ENCODE measurements around the gene GNB1L. TPM values are rescaled to one million over a fixed set of nuclear protein-coding genes. Genes with fewer than 3 reads are reported as not detected.
A peak's percentile ranks its signal among the peaks of the same experiment; 100 is the strongest.

Gene GNB1L
- total and polyA plus RNA-seq, 9 of the 15 experiments (the other 6 are each of a cell fraction or from before 2014, with no cell fraction given) = 0.56 to 50.5 (median 10.2) TPM

DNA sequence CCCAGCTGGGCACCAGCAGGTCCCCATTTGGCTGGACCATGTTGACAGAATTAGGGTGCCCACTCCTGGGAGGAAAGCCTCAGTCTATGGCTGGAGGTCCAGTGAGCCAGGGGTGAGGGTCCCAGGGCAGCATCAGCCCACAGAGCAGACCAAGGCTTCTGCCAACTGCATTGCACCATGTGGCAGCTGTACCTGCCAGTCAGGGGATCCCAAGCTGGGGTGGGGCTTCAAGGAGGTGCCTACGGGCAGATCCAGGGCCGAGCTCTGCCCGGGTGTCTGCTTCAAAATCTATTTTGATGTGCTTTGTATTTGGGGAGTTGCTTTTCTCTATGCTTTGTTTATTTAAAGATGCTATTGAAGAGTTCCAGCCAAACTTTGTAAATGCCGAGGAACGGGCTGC, 120.9 kb downstream of the GNB1L start:
- in situ Hi-C loops (cut with MboI) = loop anchor here (5.0 kb wide), 1 partner anchor 179 kb away; no protein-coding TSS in a partner anchor
- Histone ChIP-seq H3K9me1 (ENCODE audit: control insufficient read depth, insufficient read depth, low read length) (no peaks in the 10 kb centered on the region), H3K4me1 (replicated peaks in 1 of 2; ENCODE audit: control insufficient read depth in 2 of 2, insufficient read depth in 2 of 2, low read length in 2 of 2) (peaks cover 11 to 71% of the 10 kb centered on the region in 2 experiments), H3K79me2 (ENCODE audit: control insufficient read depth, insufficient read depth, low read length) (no peaks in the 10 kb centered on the region), H3K9ac (ENCODE audit: insufficient read depth in 1 of 2, low read depth in 2 of 2, low read length in 2 of 2) (peak overlapping the region in 1 of 2 experiments; percentile 50; a peak in 1 of 4 replicates), H3K4me3 (no peak overlapping the region), H3K27ac (ENCODE audit: extremely low read depth, low read depth, low read length) (no peak overlapping the region), H3K36me3 (ENCODE audit: control insufficient read depth, insufficient read depth, low read length) (no peaks in the 10 kb centered on the region), H4K20me1 (replicated peaks; ENCODE audit: control insufficient read depth, insufficient read depth, low read length) (peaks cover 16% of the 10 kb centered on the region), H3K4me2 (ENCODE audit: insufficient read depth, low read length) (no peak overlapping the region), H2AFZ (ENCODE audit: low read depth, low read length) (no peak overlapping the region), H3K9me3 (replicated peaks; ENCODE audit: control insufficient read depth, insufficient read depth, low read depth, low read length) (no peaks in the 10 kb centered on the region), H3K27me3 (ENCODE audit: control insufficient read depth in 2 of 2, insufficient read depth in 2 of 2, low read length in 2 of 2) (peaks cover 0 to 39% of the 10 kb centered on the region in 2 experiments; a peak in 2 of 5 replicates)
- BruUV-seq (replicated peaks) = no TSS peak
- ChIA-PET CTCF (ENCODE audit: low intra/inter-chr PET ratio) (no interaction called here), POLR2A (interaction anchor here (0.7 to 2.4 kb wide), 3 partner anchors 10 to 179 kb away, joined by 4 to 10 read pairs (median 4); partner anchors contain the start of gene GP1BB)
- no peak for TF ChIP-seq PTRF (tag; IDR thresholded peaks at IDR 0.05)
- no peak for TF ChIP-seq DNMT1 (IDR thresholded peaks at IDR 0.05)
- TF ChIP-seq BHLHE40 (IDR thresholded peaks at IDR 0.05; ENCODE audit: low read length) = 0 out of 2 replicates have a peak, but pooled peaks have one; percentile 8
- DNase-seq (ENCODE audit: extremely low read depth in 1 of 4, low spot score in 3 of 4) = no peak
- no peak for ATAC-seq
- intact Hi-C loops (cut with micrococcal nuclease) = loop anchor here (5.0 kb wide), 2 partner anchors 159 to 384 kb away; partner anchors contain the start of genes RANBP1 and TRMT2A
- no peak for FAIRE-seq
- WGBS (ENCODE audit: insufficient coverage, low coverage, missing lambda C conversion rate) = 10% methylated on average over 5 of the region's 5 CpGs

Other genes with a start within 250 kb of the GNB1L start
Only the 7 nearest of the 9 such genes appear.
- gene SEPTIN5, start 140.4 kb downstream of the GNB1L start, total RNA-seq (2014; rRNA removed) = 116 and 125 TPM in 2 replicates
- 92.5 and 94.6 TPM in 2 replicates for gene SEPTIN5, start 140.4 kb downstream of the GNB1L start, total RNA-seq (2014; rRNA removed; fragmentation: Illumina TruSeq; extraction: Trizol)
- gene SEPTIN5, start 140.4 kb downstream of the GNB1L start, total RNA-seq (2015; rRNA removed; fragmentation: Illumina TruSeq; extraction: Trizol) = 28.1 and 34.9 TPM in 2 replicates
- 177 and 195 TPM in 2 replicates for gene SEPTIN5, start 140.4 kb downstream of the GNB1L start, total RNA-seq (2021)
- 119 and 238 TPM in 2 replicates for gene SEPTIN5, start 140.4 kb downstream of the GNB1L start, polyA plus RNA-seq (2011; rRNA removed)
- 135 and 164 TPM in 2 replicates for gene SEPTIN5, start 140.4 kb downstream of the GNB1L start, polyA plus RNA-seq (2014; fragmentation: Illumina TruSeq; extraction: Trizol)
- 1 to 10 TPM in 1 of 2 experiments, under 1 TPM in 1; 0.03 to 1.9 TPM for gene SEPTIN5, start 140.4 kb downstream of the GNB1L start, polyA plus RNA-seq (2014; fragmentation: Nextera tagmentation; extraction: Ambion mirVana)
- gene SEPTIN5, start 140.4 kb downstream of the GNB1L start, polyA plus RNA-seq (2014; rRNA removed) = 129 and 135 TPM in 2 replicates
- gene GP1BB, start 131.3 kb downstream of the GNB1L start, total RNA-seq (2014; rRNA removed) = 85.2 and 90.0 TPM in 2 replicates
- gene GP1BB, start 131.3 kb downstream of the GNB1L start, total RNA-seq (2014; rRNA removed; fragmentation: Illumina TruSeq; extraction: Trizol) = 2.1 and 2.8 TPM in 2 replicates
- 1.6 and 5.2 TPM in 2 replicates for gene GP1BB, start 131.3 kb downstream of the GNB1L start, total RNA-seq (2015; rRNA removed; fragmentation: Illumina TruSeq; extraction: Trizol)
- gene GP1BB, start 131.3 kb downstream of the GNB1L start, total RNA-seq (2021) = 139 and 162 TPM in 2 replicates
- gene GP1BB, start 131.3 kb downstream of the GNB1L start, polyA plus RNA-seq (2011; rRNA removed) = 9.2 and 33.6 TPM in 2 replicates
- gene GP1BB, start 131.3 kb downstream of the GNB1L start, polyA plus RNA-seq (2014; fragmentation: Illumina TruSeq; extraction: Trizol) = 1.6 and 15.2 TPM in 2 replicates
- gene GP1BB, start 131.3 kb downstream of the GNB1L start, polyA plus RNA-seq (2014; fragmentation: Nextera tagmentation; extraction: Ambion mirVana) = 1 to 10 TPM in 1 of 2 experiments, under 1 TPM in 1; 0.69 to 1.1 TPM
- 110 and 150 TPM in 2 replicates for gene GP1BB, start 131.3 kb downstream of the GNB1L start, polyA plus RNA-seq (2014; rRNA removed)
- gene TBX1, start 94.1 kb downstream of the GNB1L start, total RNA-seq (2014; rRNA removed) = 8.9 and 14.0 TPM in 2 replicates
- 2.1 and 2.6 TPM in 2 replicates for gene TBX1, start 94.1 kb downstream of the GNB1L start, total RNA-seq (2014; rRNA removed; fragmentation: Illumina TruSeq; extraction: Trizol)
- gene TBX1, start 94.1 kb downstream of the GNB1L start, total RNA-seq (2015; rRNA removed; fragmentation: Illumina TruSeq; extraction: Trizol) = 3.5 and 3.9 TPM in 2 replicates
- 34.2 and 35.0 TPM in 2 replicates for gene TBX1, start 94.1 kb downstream of the GNB1L start, total RNA-seq (2021)
- gene TBX1, start 94.1 kb downstream of the GNB1L start, polyA plus RNA-seq (2011; rRNA removed) = 2.5 and 9.5 TPM in 2 replicates
- gene TBX1, start 94.1 kb downstream of the GNB1L start, polyA plus RNA-seq (2014; fragmentation: Illumina TruSeq; extraction: Trizol) = 8.0 and 12.8 TPM in 2 replicates
- gene TBX1, start 94.1 kb downstream of the GNB1L start, polyA plus RNA-seq (2014; fragmentation: Nextera tagmentation; extraction: Ambion mirVana) = under 1 TPM; 0.07 to 0.11 TPM
- 14.7 and 17.1 TPM in 2 replicates for gene TBX1, start 94.1 kb downstream of the GNB1L start, polyA plus RNA-seq (2014; rRNA removed)
- gene RTL10, start within 50 bp of the GNB1L start, total RNA-seq (2014; rRNA removed) = 32.5 and 42.0 TPM in 2 replicates
- 16.3 and 19.8 TPM in 2 replicates for gene RTL10, start within 50 bp of the GNB1L start, total RNA-seq (2014; rRNA removed; fragmentation: Illumina TruSeq; extraction: Trizol)
- gene RTL10, start within 50 bp of the GNB1L start, total RNA-seq (2015; rRNA removed; fragmentation: Illumina TruSeq; extraction: Trizol) = 26.2 and 28.8 TPM in 2 replicates
- gene RTL10, start within 50 bp of the GNB1L start, total RNA-seq (2021) = 75.4 and 75.5 TPM in 2 replicates
- 32.7 and 82.6 TPM in 2 replicates for gene RTL10, start within 50 bp of the GNB1L start, polyA plus RNA-seq (2011; rRNA removed)
- 39.2 and 40.1 TPM in 2 replicates for gene RTL10, start within 50 bp of the GNB1L start, polyA plus RNA-seq (2014; fragmentation: Illumina TruSeq; extraction: Trizol)
- gene RTL10, start within 50 bp of the GNB1L start, polyA plus RNA-seq (2014; fragmentation: Nextera tagmentation; extraction: Ambion mirVana) = 10 to 100 TPM; 23.6 to 33.7 TPM
- 28.2 and 31.2 TPM in 2 replicates for gene RTL10, start within 50 bp of the GNB1L start, polyA plus RNA-seq (2014; rRNA removed)
- gene COMT, start 86.9 kb upstream of the GNB1L start, total RNA-seq (2014; rRNA removed) = 334 and 497 TPM in 2 replicates
- gene COMT, start 86.9 kb upstream of the GNB1L start, total RNA-seq (2014; rRNA removed; fragmentation: Illumina TruSeq; extraction: Trizol) = 29.4 and 46.3 TPM in 2 replicates
- 155 and 156 TPM in 2 replicates for gene COMT, start 86.9 kb upstream of the GNB1L start, total RNA-seq (2015; rRNA removed; fragmentation: Illumina TruSeq; extraction: Trizol)
- 348 and 351 TPM in 2 replicates for gene COMT, start 86.9 kb upstream of the GNB1L start, total RNA-seq (2021)
- gene COMT, start 86.9 kb upstream of the GNB1L start, polyA plus RNA-seq (2011; rRNA removed) = 185 and 498 TPM in 2 replicates
- 108 and 305 TPM in 2 replicates for gene COMT, start 86.9 kb upstream of the GNB1L start, polyA plus RNA-seq (2014; fragmentation: Illumina TruSeq; extraction: Trizol)
- gene COMT, start 86.9 kb upstream of the GNB1L start, polyA plus RNA-seq (2014; fragmentation: Nextera tagmentation; extraction: Ambion mirVana) = 10 to 100 TPM; 12.5 to 39.6 TPM
- 263 and 317 TPM in 2 replicates for gene COMT, start 86.9 kb upstream of the GNB1L start, polyA plus RNA-seq (2014; rRNA removed)
- gene TXNRD2, start 86.9 kb upstream of the GNB1L start, total RNA-seq (2014; rRNA removed) = 49.4 and 60.7 TPM in 2 replicates
- gene TXNRD2, start 86.9 kb upstream of the GNB1L start, total RNA-seq (2014; rRNA removed; fragmentation: Illumina TruSeq; extraction: Trizol) = 25.1 and 32.6 TPM in 2 replicates
- 45.9 and 50.4 TPM in 2 replicates for gene TXNRD2, start 86.9 kb upstream of the GNB1L start, total RNA-seq (2015; rRNA removed; fragmentation: Illumina TruSeq; extraction: Trizol)
- gene TXNRD2, start 86.9 kb upstream of the GNB1L start, total RNA-seq (2021) = 78.2 and 80.2 TPM in 2 replicates
- gene TXNRD2, start 86.9 kb upstream of the GNB1L start, polyA plus RNA-seq (2011; rRNA removed) = 50.2 and 93.6 TPM in 2 replicates
- 45.0 and 66.1 TPM in 2 replicates for gene TXNRD2, start 86.9 kb upstream of the GNB1L start, polyA plus RNA-seq (2014; fragmentation: Illumina TruSeq; extraction: Trizol)
- 1 to 10 TPM; 3.3 to 4.4 TPM for gene TXNRD2, start 86.9 kb upstream of the GNB1L start, polyA plus RNA-seq (2014; fragmentation: Nextera tagmentation; extraction: Ambion mirVana)
- gene TXNRD2, start 86.9 kb upstream of the GNB1L start, polyA plus RNA-seq (2014; rRNA removed) = 52.5 and 57.0 TPM in 2 replicates
- gene ARVCF, start 161.9 kb upstream of the GNB1L start, total RNA-seq (2014; rRNA removed) = 49.3 and 54.2 TPM in 2 replicates
- 2.2 and 4.5 TPM in 2 replicates for gene ARVCF, start 161.9 kb upstream of the GNB1L start, total RNA-seq (2014; rRNA removed; fragmentation: Illumina TruSeq; extraction: Trizol)
- 13.3 and 15.6 TPM in 2 replicates for gene ARVCF, start 161.9 kb upstream of the GNB1L start, total RNA-seq (2015; rRNA removed; fragmentation: Illumina TruSeq; extraction: Trizol)
- gene ARVCF, start 161.9 kb upstream of the GNB1L start, total RNA-seq (2021) = 46.5 and 50.6 TPM in 2 replicates
- 35.2 and 71.6 TPM in 2 replicates for gene ARVCF, start 161.9 kb upstream of the GNB1L start, polyA plus RNA-seq (2011; rRNA removed)
- gene ARVCF, start 161.9 kb upstream of the GNB1L start, polyA plus RNA-seq (2014; fragmentation: Illumina TruSeq; extraction: Trizol) = 8.0 and 15.9 TPM in 2 replicates
- under 1 TPM; 0.03 to 0.17 TPM for gene ARVCF, start 161.9 kb upstream of the GNB1L start, polyA plus RNA-seq (2014; fragmentation: Nextera tagmentation; extraction: Ambion mirVana)
- 42.5 and 97.4 TPM in 2 replicates for gene ARVCF, start 161.9 kb upstream of the GNB1L start, polyA plus RNA-seq (2014; rRNA removed)